Stomach smooth muscle (tissue), 2 donors: ENCODE measurements around the gene AIFM2.
"Not testable (repeated sequence)": the region's sequence is repeated elsewhere in the genome, so short reads cannot be mapped to it uniquely, and the experiment has no call there.

ENCODE experiments used
- H3K27ac ChIP-seq: one replicate; pipeline ENCODE4 v1.7.0; 2013; ENCODE audit warnings: mild to moderate bottlenecking, low read length, inconsistent platforms
- H3K27me3 ChIP-seq, 2 donors: one replicate each; pipeline ENCODE4 v1.7.0; 2013; ENCODE audit warnings: low read length in 2 of 2; ENCODE audit not compliant: insufficient read depth in 2 of 2, control insufficient read depth in 1 of 2
- H3K36me3 ChIP-seq, 2 donors: one replicate each; pipeline ENCODE4 v1.7.0; 2013; ENCODE audit warnings: low read length in 2 of 2; ENCODE audit not compliant: control insufficient read depth in 2 of 2, insufficient read depth in 2 of 2
- H3K4me1 ChIP-seq: one replicate; pipeline ENCODE4 v1.7.0; 2013; ENCODE audit warnings: low read length; ENCODE audit not compliant: control insufficient read depth, insufficient read depth
- H3K4me3 ChIP-seq, 2 donors: one replicate each; pipeline ENCODE4 v1.7.0; 2013; ENCODE audit warnings: low read length in 2 of 2
- H3K9ac ChIP-seq, 2 donors: one replicate each; pipeline ENCODE4 v1.7.0; 2013; ENCODE audit warnings: low read length in 2 of 2, mild to moderate bottlenecking in 1 of 2
- H3K9me3 ChIP-seq, 2 donors: one replicate each; pipeline ENCODE4 v1.7.0; 2013; ENCODE audit warnings: low read length in 2 of 2; ENCODE audit not compliant: control insufficient read depth in 2 of 2
- donor health status: healthy.
- donor health status: Pancreatic carcinoma.

AIFM2 gene

GRCh38 chr10:70109064-70109729 lies 23.4 kb downstream of the AIFM2 start:
- Histone ChIP-seq H3K27ac (no peak overlapping the region), H3K27me3 (no peaks in the 10 kb centered on the region), H3K36me3 (peaks cover 18 to 23% of the 10 kb centered on the region in 2 donors), H3K9ac (no peak overlapping the region), H3K9me3 (no peaks in the 10 kb centered on the region), H3K4me3 (no peak overlapping the region), H3K4me1 (no peaks in the 10 kb centered on the region)

GRCh38 chr10:70106958-70107791 lies 25.4 kb downstream of the AIFM2 start:
- H3K27me3 ChIP-seq, result no peaks in the 10 kb centered on the region
- no peaks in the 10 kb centered on the region for H3K4me1 ChIP-seq
- no peak overlapping the region for H3K27ac ChIP-seq
- no peak overlapping the region for H3K9ac ChIP-seq
- H3K9me3 ChIP-seq, result no peaks in the 10 kb centered on the region
- H3K36me3 ChIP-seq, result peaks cover 9 to 13% of the 10 kb centered on the region in 2 donors
- H3K4me3 ChIP-seq, result no peak overlapping the region

- no peaks in the 10 kb centered on the region for H3K4me1 ChIP-seq
- H3K27ac ChIP-seq, result no peak overlapping the region
Observed at GRCh38 chr10:70101668-70102067, 31.0 kb downstream of the AIFM2 start.

GRCh38 chr10:70101068-70101562 lies 31.5 kb downstream of the AIFM2 start:
- H3K4me3 ChIP-seq, H3K27me3 ChIP-seq, H3K4me1 ChIP-seq, H3K27ac ChIP-seq, H3K9ac ChIP-seq, H3K9me3 ChIP-seq: not testable (repeated sequence)
- peaks cover 16 to 21% of the 10 kb centered on the region in 2 donors for H3K36me3 ChIP-seq

More at GRCh38 chr10:70101668-70102067, 31.0 kb downstream of the AIFM2 start:
- Histone ChIP-seq H3K9me3 (no peaks in the 10 kb centered on the region), H3K36me3 (peaks cover 16 to 19% of the 10 kb centered on the region in 2 donors), H3K27me3 (no peaks in the 10 kb centered on the region), H3K4me3 (no peak overlapping the region), H3K9ac (no peak overlapping the region)

GRCh38 chr10:70098271-70098670 lies 34.4 kb downstream of the AIFM2 start:
- H3K9me3 ChIP-seq, result no peaks in the 10 kb centered on the region
- no peak overlapping the region for H3K4me3 ChIP-seq
- no peak overlapping the region for H3K9ac ChIP-seq
- peaks cover 26 to 29% of the 10 kb centered on the region in 2 donors for H3K36me3 ChIP-seq
- no peak overlapping the region for H3K27ac ChIP-seq
- H3K27me3 ChIP-seq, result no peaks in the 10 kb centered on the region
- H3K4me1 ChIP-seq, result no peaks in the 10 kb centered on the region

GRCh38 chr10:70097459-70097858 lies 35.2 kb downstream of the AIFM2 start:
- peaks cover 31 to 35% of the 10 kb centered on the region in 2 donors for H3K36me3 ChIP-seq
- no peaks in the 10 kb centered on the region for H3K27me3 ChIP-seq
- no peaks in the 10 kb centered on the region for H3K9me3 ChIP-seq
- H3K27ac ChIP-seq, result no peak overlapping the region
- no peaks in the 10 kb centered on the region for H3K4me1 ChIP-seq
- no peak overlapping the region for H3K4me3 ChIP-seq
- H3K9ac ChIP-seq, result no peak overlapping the region

- no peaks in the 10 kb centered on the region for H3K27me3 ChIP-seq
- peaks cover 36 to 37% of the 10 kb centered on the region in 2 donors for H3K36me3 ChIP-seq
- H3K9ac ChIP-seq, result no peak overlapping the region
- H3K27ac ChIP-seq, result no peak overlapping the region
- H3K4me3 ChIP-seq, result no peak overlapping the region
- no peaks in the 10 kb centered on the region for H3K4me1 ChIP-seq
- H3K9me3 ChIP-seq, result no peaks in the 10 kb centered on the region
Observed at GRCh38 chr10:70096705-70097420, 35.8 kb downstream of the AIFM2 start.

- Histone ChIP-seq H3K27me3 (no peaks in the 10 kb centered on the region), H3K27ac (no peak overlapping the region), H3K9ac (no peak overlapping the region), H3K36me3 (peaks cover 34 to 38% of the 10 kb centered on the region in 2 donors), H3K9me3 (no peaks in the 10 kb centered on the region), H3K4me1 (no peaks in the 10 kb centered on the region), H3K4me3 (no peak overlapping the region)
Observed at GRCh38 chr10:70096016-70096704, 36.5 kb downstream of the AIFM2 start.

GRCh38 chr10:70094250-70094649 lies 38.4 kb downstream of the AIFM2 start:
- no peak overlapping the region for H3K27ac ChIP-seq
- H3K36me3 ChIP-seq, result peaks cover 34 to 39% of the 10 kb centered on the region in 2 donors
- no peak overlapping the region for H3K4me3 ChIP-seq
- no peaks in the 10 kb centered on the region for H3K4me1 ChIP-seq
- H3K9ac ChIP-seq, result no peak overlapping the region
- H3K27me3 ChIP-seq, result no peaks in the 10 kb centered on the region
- H3K9me3 ChIP-seq, result no peaks in the 10 kb centered on the region

GRCh38 chr10:70093335-70093944 lies 39.2 kb downstream of the AIFM2 start:
- Histone ChIP-seq H3K9me3 (no peaks in the 10 kb centered on the region), H3K4me3 (no peak overlapping the region), H3K4me1 (no peaks in the 10 kb centered on the region), H3K27me3 (no peaks in the 10 kb centered on the region), H3K9ac (no peak overlapping the region), H3K27ac (no peak overlapping the region), H3K36me3 (peaks cover 30 to 36% of the 10 kb centered on the region in 2 donors)
